Kidney glomerular epithelial cell (primary cell): ENCODE data around the gene IFT43.

Experiments used
- DNase-seq: peaks from one replicate; lab custom pipeline; 2025; lab: John Stamatoyannopoulos, UW

Gene IFT43

GRCh38 chr14:76080471-76080870, 94.9 kb downstream of the IFT43 start:
- DNase-seq: no peak

GRCh38 chr14:76081642-76082041, 96.1 kb downstream of the IFT43 start:
- DNase-seq: no peak

- no peak for DNase-seq
These were observed 98.5 kb downstream of the IFT43 start for GRCh38 chr14:76083796-76084765.

GRCh38 chr14:76085358-76085757, 99.8 kb downstream of the IFT43 start:
- no peak for DNase-seq

GRCh38 chr14:76086636-76087035, 101.1 kb downstream of the IFT43 start:
- DNase-seq: no peak

- no peak for DNase-seq
These were observed 102.8 kb downstream of the IFT43 start for GRCh38 chr14:76088326-76088725.

- DNase-seq: no peak
These were observed 103.4 kb downstream of the IFT43 start for GRCh38 chr14:76088771-76089571.

GRCh38 chr14:76089575-76089974, 104.0 kb downstream of the IFT43 start:
- no peak for DNase-seq

- DNase-seq: no peak
These were observed 105.2 kb downstream of the IFT43 start for GRCh38 chr14:76090616-76091391.

GRCh38 chr14:76093077-76093476, 107.5 kb downstream of the IFT43 start:
- no peak for DNase-seq

GRCh38 chr14:76096257-76096656, 110.7 kb downstream of the IFT43 start:
- DNase-seq: no peak

GRCh38 chr14:76097547-76097946, 112.0 kb downstream of the IFT43 start:
- no peak for DNase-seq

GRCh38 chr14:76098047-76098446, 112.5 kb downstream of the IFT43 start:
- no peak for DNase-seq

GRCh38 chr14:76098916-76099675, 113.5 kb downstream of the IFT43 start:
- DNase-seq: no peak

- DNase-seq: no peak
These were observed 114.7 kb downstream of the IFT43 start for GRCh38 chr14:76100236-76100635.

- DNase-seq: no peak
These were observed 116.1 kb downstream of the IFT43 start for GRCh38 chr14:76101391-76102379.

- DNase-seq: no peak
These were observed 119.3 kb downstream of the IFT43 start for GRCh38 chr14:76104802-76105355.

- no peak for DNase-seq
These were observed 120.6 kb downstream of the IFT43 start for GRCh38 chr14:76106188-76106587.

GRCh38 chr14:76109087-76109880, 123.7 kb downstream of the IFT43 start:
- DNase-seq: no peak
